Breast epithelium (tissue), 4 donors: ENCODE measurements around the gene ZNF668. TPM values are rescaled to one million over a fixed set of nuclear protein-coding genes. Genes with fewer than 3 reads are reported as not detected.

Source experiments
- DNase-seq, 2 donors: peaks; one replicate each; pipeline ENCODE4 v3.0.0-alpha.2; 2019; ENCODE audit warnings: low spot score in 2 of 2
- H3K27ac ChIP-seq, 2 donors: fragments of 200-600 bp; sonication (generic) in 1 of 2; one replicate each; pipeline ENCODE4 v1.5.1; 2016 to 2019; ENCODE audit warnings: mild to moderate bottlenecking in 1 of 2
- H3K27me3 ChIP-seq, 2 donors: fragments of 200-600 bp; sonication (generic) in 1 of 2; one replicate each; pipeline versions ENCODE4 v1.5.1 to v1.6.0; 2017 to 2019; ENCODE audit warnings: control low read depth in 1 of 2, mild to moderate bottlenecking in 1 of 2
- H3K36me3 ChIP-seq: fragments of 200-600 bp; one replicate; pipeline ENCODE4 v1.5.1; 2019
- H3K4me1 ChIP-seq, 2 donors: fragments of 200-600 bp; sonication (generic); one replicate each; pipeline ENCODE4 v1.5.1; 2016 to 2019; ENCODE audit warnings: control low read depth in 1 of 2
- H3K4me3 ChIP-seq, 3 donors: fragments of 200-600 bp; sonication (generic); 1 replicate in 2 of 3; 2 replicates in 1 of 3; pipeline ENCODE4 v1.5.1; 2016 to 2019; ENCODE audit warnings: mild to moderate bottlenecking in 3 of 3, moderate library complexity in 2 of 3
- H3K9me3 ChIP-seq, 2 donors: fragments of 200-600 bp; sonication (generic) in 1 of 2; one replicate each; pipeline ENCODE4 v1.5.1; 2016 to 2019; ENCODE audit warnings: control low read depth in 1 of 2
- POLR2A ChIP-seq: fragments of 450-650 bp; IDR thresholded peaks from one replicate; pipeline ENCODE4 v1.6.1; 2016; ENCODE audit warnings: antibody characterized with exemption, mild to moderate bottlenecking, moderate library complexity
- POLR2AphosphoS5 ChIP-seq, 3 donors: sonication (generic); formaldehyde crosslinking; IDR thresholded peaks; one replicate each; pipeline ENCODE4 v1.6.1; 2017; ENCODE audit warnings: antibody characterized with exemption in 3 of 3
- intact Hi-C: fragments of 100-400 bp; cut with DNase I; formaldehyde crosslinking; loops from one replicate; pipeline ENCODE4 v1.15.1; 2023; ENCODE audit warnings: low total_unique reads
- total RNA-seq, 3 donors: library from RNA; depleted of rRNA; stranded (reverse); fragments of >200 nt; gene quantifications; one replicate each; pipeline ENCODE4 v1.1.0, GENCODE V29; 2016
- TF ChIP-seq, protein P1 (sequence below), 3 donors: fragments of 450-650 bp; IDR thresholded peaks; one replicate each; pipeline ENCODE4 v1.5.1; 2016 to 2017; ENCODE audit warnings: antibody characterized with exemption in 3 of 3, mild to moderate bottlenecking in 3 of 3, moderate library complexity in 3 of 3

Gene ZNF668
- total RNA-seq, 3 donors from 2014 or later = 6.7 to 8.9 (median 8.8) TPM

DNA sequence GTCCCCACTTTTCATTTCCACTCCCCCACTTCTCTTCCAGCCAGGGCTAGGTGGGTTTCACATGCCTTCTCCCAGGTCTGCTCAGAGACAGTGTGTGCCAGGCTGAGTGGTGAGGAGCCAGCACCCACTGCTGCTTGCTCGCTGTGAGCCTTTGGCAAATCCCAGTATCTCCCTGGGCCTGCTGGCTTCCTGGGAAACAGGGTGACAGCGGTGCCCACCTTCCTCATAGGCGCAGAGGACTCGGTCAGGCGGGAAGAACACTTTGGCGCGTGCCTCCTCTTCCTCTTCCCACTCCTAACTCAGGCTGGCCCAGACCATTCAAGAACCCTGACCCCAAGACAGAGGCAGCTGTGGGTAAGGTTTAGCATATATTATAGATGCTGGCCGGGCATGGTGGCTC is 15.2 kb upstream of the ZNF668 start:
- no peak overlapping the region for H3K27ac ChIP-seq
- intact Hi-C loops = no loop called here
- no peaks in the 10 kb centered on the region for H3K9me3 ChIP-seq
- H3K27me3 ChIP-seq = no peaks in the 10 kb centered on the region
- TF ChIP-seq POLR2AphosphoS5 (IDR thresholded peaks at IDR 0.05) = no peak
- H3K36me3 ChIP-seq = no peaks in the 10 kb centered on the region
- H3K4me1 ChIP-seq = peaks cover 0 to 5% of the 10 kb centered on the region in 2 donors
- no peak for DNase-seq
- H3K4me3 ChIP-seq = no peak overlapping the region

DNA sequence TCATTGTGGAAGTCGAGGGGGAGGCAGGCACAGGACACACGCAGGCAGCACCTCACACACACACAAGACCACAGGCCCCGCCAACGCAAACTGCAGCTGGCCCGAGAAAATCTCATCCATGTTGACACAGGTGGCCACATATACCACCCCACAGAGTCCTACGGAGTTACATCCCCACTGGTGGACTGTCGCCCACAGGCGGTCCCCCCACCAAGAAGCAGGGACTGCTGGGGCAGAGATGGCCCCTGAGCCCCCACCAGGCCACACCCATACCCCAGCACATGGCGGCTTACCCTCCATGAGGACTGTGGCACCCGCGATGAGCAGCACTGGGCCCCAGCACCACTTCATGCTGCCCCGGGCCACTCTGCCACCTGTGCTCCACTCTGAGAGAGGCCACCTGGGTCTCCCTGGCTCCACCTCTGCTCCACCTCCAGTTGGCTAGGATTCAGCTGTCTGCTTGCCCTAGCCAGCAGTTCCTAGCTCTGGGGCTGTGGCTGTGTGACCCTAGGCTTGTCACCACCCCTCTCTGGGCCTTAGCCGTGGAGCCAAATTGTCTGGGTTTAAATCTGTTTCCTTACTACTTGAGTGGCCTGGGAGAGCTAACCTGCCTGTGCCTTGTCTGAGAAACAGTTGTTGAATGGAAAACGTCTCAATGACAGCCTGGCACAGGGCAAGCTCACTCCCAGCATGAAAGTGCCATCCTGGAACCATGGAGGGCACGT is 14.6 kb upstream of the ZNF668 start, which contains the start of gene PRSS53:
TSS of gene PRSS53 (minus strand) at position 485 of the 725 bp plus-strand sequence. CDS start at position 351, 134 bp downstream.
- no peaks in the 10 kb centered on the region for H3K27me3 ChIP-seq
- H3K36me3 ChIP-seq = no peaks in the 10 kb centered on the region
- no peak within 1 kb of the TSS for H3K4me3 ChIP-seq
- no peak for TF ChIP-seq POLR2A
- TF ChIP-seq, protein P1, sequence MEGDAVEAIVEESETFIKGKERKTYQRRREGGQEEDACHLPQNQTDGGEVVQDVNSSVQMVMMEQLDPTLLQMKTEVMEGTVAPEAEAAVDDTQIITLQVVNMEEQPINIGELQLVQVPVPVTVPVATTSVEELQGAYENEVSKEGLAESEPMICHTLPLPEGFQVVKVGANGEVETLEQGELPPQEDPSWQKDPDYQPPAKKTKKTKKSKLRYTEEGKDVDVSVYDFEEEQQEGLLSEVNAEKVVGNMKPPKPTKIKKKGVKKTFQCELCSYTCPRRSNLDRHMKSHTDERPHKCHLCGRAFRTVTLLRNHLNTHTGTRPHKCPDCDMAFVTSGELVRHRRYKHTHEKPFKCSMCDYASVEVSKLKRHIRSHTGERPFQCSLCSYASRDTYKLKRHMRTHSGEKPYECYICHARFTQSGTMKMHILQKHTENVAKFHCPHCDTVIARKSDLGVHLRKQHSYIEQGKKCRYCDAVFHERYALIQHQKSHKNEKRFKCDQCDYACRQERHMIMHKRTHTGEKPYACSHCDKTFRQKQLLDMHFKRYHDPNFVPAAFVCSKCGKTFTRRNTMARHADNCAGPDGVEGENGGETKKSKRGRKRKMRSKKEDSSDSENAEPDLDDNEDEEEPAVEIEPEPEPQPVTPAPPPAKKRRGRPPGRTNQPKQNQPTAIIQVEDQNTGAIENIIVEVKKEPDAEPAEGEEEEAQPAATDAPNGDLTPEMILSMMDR (IDR thresholded peaks at IDR 0.05) = no peak
- no peak for TF ChIP-seq POLR2AphosphoS5 (IDR thresholded peaks at IDR 0.05)
- H3K4me1 ChIP-seq = peaks cover 0 to 5% of the 10 kb centered on the region in 2 donors
- no peaks in the 10 kb centered on the region for H3K9me3 ChIP-seq
- H3K27ac ChIP-seq = no peak within 1 kb of the TSS
- intact Hi-C loops = no loop called here
- DNase-seq = no peak

DNA sequence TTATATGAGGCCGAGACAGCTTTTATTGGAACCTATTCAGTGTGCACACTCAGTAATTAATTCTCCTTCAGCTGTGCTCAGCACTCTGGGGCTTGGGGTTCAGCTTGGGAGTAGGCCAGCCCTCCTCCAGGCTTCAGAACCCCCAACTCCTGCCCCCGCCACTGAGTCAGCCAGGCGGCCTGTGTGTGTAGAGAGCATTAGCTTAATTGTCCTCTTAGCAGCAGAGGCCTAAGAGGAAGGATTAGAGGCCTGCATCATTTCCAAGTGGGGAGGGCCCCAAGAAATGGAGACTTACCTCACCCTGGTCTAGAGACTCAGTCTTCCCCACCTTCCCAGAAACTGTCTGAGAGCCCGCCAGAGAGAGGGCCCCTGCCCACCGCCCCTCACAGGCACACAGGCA is 13.9 kb upstream of the ZNF668 start:
- H3K27me3 ChIP-seq = no peaks in the 10 kb centered on the region
- H3K4me3 ChIP-seq = no peak overlapping the region
- H3K27ac ChIP-seq = no peak overlapping the region
- peaks cover 0 to under 1% of the 10 kb centered on the region in 2 donors for H3K4me1 ChIP-seq
- intact Hi-C loops = no loop called here
- TF ChIP-seq, protein P1 (IDR thresholded peaks at IDR 0.05) = no peak
- TF ChIP-seq POLR2A = no peak
- no peak for TF ChIP-seq POLR2AphosphoS5 (IDR thresholded peaks at IDR 0.05)
- DNase-seq = no peak
- H3K36me3 ChIP-seq = no peaks in the 10 kb centered on the region
- H3K9me3 ChIP-seq = no peaks in the 10 kb centered on the region

DNA sequence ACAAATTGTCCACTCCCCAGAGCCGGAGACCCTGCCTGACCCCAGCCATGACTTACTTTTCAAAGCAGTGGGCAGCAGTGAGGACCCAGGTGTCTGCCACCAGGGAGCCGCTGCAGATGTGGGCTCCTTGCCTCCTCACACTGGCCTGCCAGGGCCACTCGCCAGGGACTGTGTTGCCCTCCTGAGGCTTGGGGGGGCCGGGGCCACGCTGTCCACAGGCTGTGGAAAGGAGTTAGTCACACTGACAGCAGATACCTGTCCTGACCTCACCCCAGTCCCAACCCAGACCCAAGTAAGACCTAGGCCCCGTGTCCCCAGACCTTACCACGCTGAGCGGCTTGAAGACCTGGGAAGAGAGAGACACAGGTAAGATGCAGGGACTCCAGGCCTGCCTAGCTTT is 13.4 kb upstream of the ZNF668 start:
- intact Hi-C loops = no loop called here
- H3K27ac ChIP-seq = no peak overlapping the region

DNA sequence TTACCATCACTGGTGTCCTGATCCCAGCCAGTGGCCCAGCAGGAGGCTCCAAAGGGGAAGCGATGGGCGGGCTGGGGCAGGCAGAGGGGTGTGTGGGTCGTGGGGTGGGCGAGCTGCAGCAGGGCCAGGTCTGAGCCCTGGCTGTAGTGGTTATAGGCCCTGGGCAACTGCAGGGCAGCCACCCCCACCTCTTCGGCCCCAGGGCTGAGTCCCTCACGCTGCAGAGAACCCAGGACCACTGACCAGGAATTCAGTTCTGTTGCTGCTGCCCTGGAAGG is 12.5 kb upstream of the ZNF668 start:
- Histone ChIP-seq H3K36me3 (no peaks in the 10 kb centered on the region), H3K4me3 (no peak overlapping the region), H3K4me1 (no peaks in the 10 kb centered on the region), H3K9me3 (no peaks in the 10 kb centered on the region), H3K27ac (no peak overlapping the region), H3K27me3 (no peaks in the 10 kb centered on the region)
- intact Hi-C loops = no loop called here
- DNase-seq = no peak
- no peak for TF ChIP-seq POLR2AphosphoS5 (IDR thresholded peaks at IDR 0.05)
- TF ChIP-seq, protein P1 (IDR thresholded peaks at IDR 0.05) = no peak
- no peak for TF ChIP-seq POLR2A

More for the DNA sequence above, 13.4 kb upstream of the ZNF668 start:
- H3K27me3 ChIP-seq = no peaks in the 10 kb centered on the region
- H3K9me3 ChIP-seq = no peaks in the 10 kb centered on the region
- no peaks in the 10 kb centered on the region for H3K4me1 ChIP-seq
- no peak overlapping the region for H3K4me3 ChIP-seq
- no peak for DNase-seq
- TF ChIP-seq POLR2AphosphoS5 (IDR thresholded peaks at IDR 0.05) = no peak
- no peaks in the 10 kb centered on the region for H3K36me3 ChIP-seq

DNA sequence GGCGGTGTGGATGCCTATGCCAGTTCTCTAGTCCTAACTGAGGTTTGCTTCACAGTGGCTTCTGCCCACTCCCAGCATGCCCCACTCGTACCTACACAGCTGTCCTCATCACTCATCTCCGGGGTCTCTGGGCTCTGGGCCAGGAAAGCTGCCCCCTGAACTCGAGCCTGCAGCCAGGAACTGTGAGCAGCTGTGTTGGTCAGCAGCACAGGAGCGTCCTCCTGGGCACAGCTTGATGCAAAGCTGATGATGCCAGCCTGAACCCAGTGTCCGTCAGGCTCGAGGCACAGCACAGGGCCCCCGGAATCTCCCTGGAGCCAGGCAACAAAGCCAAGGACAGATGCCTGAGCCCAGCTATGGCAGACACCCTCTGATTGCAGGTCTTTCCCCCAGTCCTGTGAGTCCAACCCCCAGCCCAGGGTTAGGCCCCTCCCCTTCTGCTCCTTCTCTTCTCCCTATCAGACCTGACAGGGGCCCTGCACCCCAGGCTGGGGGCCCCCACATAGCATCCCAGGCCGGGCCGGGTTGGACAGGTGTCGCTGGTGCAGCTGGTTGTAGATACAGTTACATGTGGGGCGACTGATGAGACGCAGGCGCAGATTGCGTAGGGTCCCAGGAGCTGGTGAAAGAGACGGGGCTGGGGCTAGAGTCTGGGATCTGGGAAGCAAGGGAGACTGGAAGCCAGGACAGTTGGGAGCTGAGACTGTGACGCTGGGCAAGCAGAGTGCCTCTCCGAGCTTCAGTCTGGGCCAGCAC is 12.0 kb upstream of the ZNF668 start:
- H3K4me1 ChIP-seq = no peaks in the 10 kb centered on the region
- no peak overlapping the region for H3K27ac ChIP-seq
- TF ChIP-seq POLR2A = no peak
- TF ChIP-seq, protein P1 (IDR thresholded peaks at IDR 0.05) = no peak
- TF ChIP-seq POLR2AphosphoS5 (IDR thresholded peaks at IDR 0.05) = no peak
- no peaks in the 10 kb centered on the region for H3K27me3 ChIP-seq
- no peak for DNase-seq
- no peaks in the 10 kb centered on the region for H3K9me3 ChIP-seq
- no peak overlapping the region for H3K4me3 ChIP-seq
- intact Hi-C loops = no loop called here
- no peaks in the 10 kb centered on the region for H3K36me3 ChIP-seq
